Stomach smooth muscle (tissue), 2 donors: ENCODE data around the gene PPP2R2B.
"Not testable (repeated sequence)": the region's sequence is repeated elsewhere in the genome, so short reads cannot be mapped to it uniquely, and the experiment has no call there.

Experiments used
- H3K27ac ChIP-seq: one replicate; pipeline ENCODE4 v1.7.0; 2013; ENCODE audit warnings: mild to moderate bottlenecking, low read length, inconsistent platforms
- H3K27me3 ChIP-seq, 2 donors: one replicate each; pipeline ENCODE4 v1.7.0; 2013; ENCODE audit warnings: low read length in 2 of 2; ENCODE audit not compliant: insufficient read depth in 2 of 2, control insufficient read depth in 1 of 2
- H3K36me3 ChIP-seq, 2 donors: one replicate each; pipeline ENCODE4 v1.7.0; 2013; ENCODE audit warnings: low read length in 2 of 2; ENCODE audit not compliant: control insufficient read depth in 2 of 2, insufficient read depth in 2 of 2
- H3K4me1 ChIP-seq: one replicate; pipeline ENCODE4 v1.7.0; 2013; ENCODE audit warnings: low read length; ENCODE audit not compliant: control insufficient read depth, insufficient read depth
- H3K4me3 ChIP-seq, 2 donors: one replicate each; pipeline ENCODE4 v1.7.0; 2013; ENCODE audit warnings: low read length in 2 of 2
- H3K9ac ChIP-seq, 2 donors: one replicate each; pipeline ENCODE4 v1.7.0; 2013; ENCODE audit warnings: low read length in 2 of 2, mild to moderate bottlenecking in 1 of 2
- H3K9me3 ChIP-seq, 2 donors: one replicate each; pipeline ENCODE4 v1.7.0; 2013; ENCODE audit warnings: low read length in 2 of 2; ENCODE audit not compliant: control insufficient read depth in 2 of 2
- donor health status: healthy.
- donor health status: Pancreatic carcinoma.

PPP2R2B gene

DNA sequence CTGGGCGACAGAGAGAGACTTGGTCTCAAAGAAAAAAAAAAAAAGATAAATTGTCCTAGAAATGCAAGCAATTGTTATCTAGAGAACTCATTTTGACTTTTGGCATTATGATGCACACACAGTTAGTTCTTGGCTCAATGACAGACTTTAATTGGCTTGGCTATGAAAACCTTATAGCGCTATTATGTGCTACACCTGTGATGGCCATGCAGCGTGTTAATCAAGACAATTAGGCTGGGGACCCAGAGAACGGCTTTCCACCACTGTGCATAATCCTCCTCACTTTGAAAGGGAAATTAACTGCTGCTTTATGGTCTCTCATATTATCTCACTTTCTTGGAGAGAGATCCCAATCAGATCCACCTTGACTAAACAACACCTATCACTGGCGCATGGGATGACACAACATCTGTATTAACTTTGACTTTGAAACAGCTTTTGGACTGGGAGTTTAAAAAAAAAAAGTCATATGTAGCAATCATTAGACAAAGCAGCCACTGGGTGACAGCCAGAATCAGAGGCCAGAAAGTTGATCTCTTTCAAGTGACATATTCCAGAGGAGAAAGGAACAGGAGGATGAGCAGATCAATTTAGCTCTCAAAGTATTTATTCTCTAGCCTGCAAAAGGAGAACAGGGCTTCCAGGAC, 132.5 kb downstream of the PPP2R2B start:
- H3K9ac ChIP-seq = no peak overlapping the region
- no peaks in the 10 kb centered on the region for H3K36me3 ChIP-seq
- no peaks in the 10 kb centered on the region for H3K4me1 ChIP-seq
- no peak overlapping the region for H3K4me3 ChIP-seq
- no peak overlapping the region for H3K27ac ChIP-seq
- no peaks in the 10 kb centered on the region for H3K27me3 ChIP-seq
- no peaks in the 10 kb centered on the region for H3K9me3 ChIP-seq

DNA sequence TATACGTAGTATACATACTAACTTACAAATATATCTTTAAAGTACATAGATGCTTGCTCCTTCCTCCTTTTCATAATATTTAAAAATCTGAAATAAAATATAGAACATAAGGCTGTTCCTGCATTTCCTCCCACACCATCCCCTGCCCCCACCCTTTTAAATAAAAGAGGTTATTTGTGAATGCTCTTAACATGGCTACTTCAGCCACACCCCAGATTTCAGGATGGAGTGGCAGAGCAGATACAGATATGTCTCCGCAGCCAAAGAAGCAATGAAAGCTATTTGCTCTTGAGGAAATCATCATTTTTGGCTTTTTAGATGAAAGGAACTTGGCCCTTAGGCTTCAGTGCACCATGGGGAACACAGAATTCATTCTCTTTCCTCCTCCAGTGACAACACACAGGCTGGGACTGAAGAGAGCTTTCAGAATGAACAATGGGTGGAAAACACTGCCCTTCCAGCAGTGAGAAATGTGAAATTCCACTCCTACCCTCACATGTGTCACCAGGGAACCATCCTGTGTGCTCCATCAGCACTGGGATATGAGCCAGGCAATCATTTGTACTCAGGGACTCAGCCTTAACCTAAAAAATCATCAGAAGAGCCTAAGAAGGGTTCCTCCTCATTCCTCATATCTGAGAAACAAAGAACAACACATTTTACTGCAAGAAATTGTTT, 134.3 kb downstream of the PPP2R2B start:
- no peak overlapping the region for H3K9ac ChIP-seq
- H3K9me3 ChIP-seq = no peaks in the 10 kb centered on the region
- H3K4me1 ChIP-seq = no peaks in the 10 kb centered on the region
- H3K27ac ChIP-seq = no peak overlapping the region
- H3K27me3 ChIP-seq = no peaks in the 10 kb centered on the region
- no peak overlapping the region for H3K4me3 ChIP-seq
- H3K36me3 ChIP-seq = no peaks in the 10 kb centered on the region

DNA sequence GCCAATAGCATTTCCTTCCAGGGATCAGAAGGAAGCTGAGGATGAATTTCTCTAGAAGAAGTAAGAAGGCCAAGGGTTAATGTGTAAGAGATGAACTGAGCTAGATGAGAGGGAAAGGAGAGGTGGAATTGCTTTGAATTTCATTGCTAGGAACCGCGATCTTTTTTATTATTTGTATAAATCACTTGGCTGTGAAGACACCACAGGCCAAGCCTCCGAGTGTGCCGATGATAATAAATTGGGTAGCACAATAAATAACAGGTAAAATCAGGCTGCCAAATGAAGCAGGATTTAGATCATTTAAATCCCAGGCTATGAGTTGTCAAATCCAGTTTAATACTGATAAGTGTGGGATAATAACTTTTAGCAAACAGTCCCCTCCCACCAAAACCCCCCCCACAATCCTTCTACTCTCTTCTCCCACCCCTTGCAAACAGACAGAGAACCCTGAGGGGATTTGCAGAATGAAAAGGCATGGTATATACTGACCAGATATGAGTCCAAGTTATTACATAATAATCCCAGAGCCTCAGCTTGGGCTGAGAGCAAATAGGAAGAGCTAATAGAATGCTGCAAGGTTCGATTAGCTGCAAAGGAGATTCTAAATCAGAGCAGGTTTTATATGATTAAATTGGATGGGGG, 143.5 kb downstream of the PPP2R2B start:
- no peaks in the 10 kb centered on the region for H3K27me3 ChIP-seq
- H3K27ac ChIP-seq = no peak overlapping the region
- H3K9ac ChIP-seq = no peak overlapping the region
- H3K4me3 ChIP-seq = no peak overlapping the region
- H3K4me1 ChIP-seq = no peaks in the 10 kb centered on the region
- no peaks in the 10 kb centered on the region for H3K36me3 ChIP-seq
- no peaks in the 10 kb centered on the region for H3K9me3 ChIP-seq

DNA sequence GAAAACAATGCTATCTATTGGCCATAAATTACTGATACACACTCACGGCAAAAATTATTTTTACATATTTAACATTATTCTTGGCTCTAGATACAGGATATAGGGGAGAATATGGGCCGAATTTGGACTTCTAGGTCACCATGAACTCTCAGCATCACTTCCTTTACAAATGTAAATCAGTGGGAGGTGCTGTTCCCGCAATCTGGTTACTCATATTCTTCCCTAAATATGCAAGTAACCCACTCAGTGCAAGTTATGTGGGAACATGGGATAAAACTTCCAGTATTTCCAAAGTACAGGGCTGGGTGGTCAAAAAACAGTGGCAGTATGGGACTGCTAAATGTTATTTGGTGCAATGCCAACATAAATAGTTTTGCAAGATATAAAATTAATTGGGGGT, 145.6 kb downstream of the PPP2R2B start:
- Histone ChIP-seq H3K9ac (no peak overlapping the region), H3K4me1 (no peaks in the 10 kb centered on the region), H3K9me3 (peaks cover 0 to 9% of the 10 kb centered on the region in 2 donors), H3K27me3 (no peaks in the 10 kb centered on the region), H3K4me3 (no peak overlapping the region), H3K36me3 (no peaks in the 10 kb centered on the region), H3K27ac (no peak overlapping the region)

DNA sequence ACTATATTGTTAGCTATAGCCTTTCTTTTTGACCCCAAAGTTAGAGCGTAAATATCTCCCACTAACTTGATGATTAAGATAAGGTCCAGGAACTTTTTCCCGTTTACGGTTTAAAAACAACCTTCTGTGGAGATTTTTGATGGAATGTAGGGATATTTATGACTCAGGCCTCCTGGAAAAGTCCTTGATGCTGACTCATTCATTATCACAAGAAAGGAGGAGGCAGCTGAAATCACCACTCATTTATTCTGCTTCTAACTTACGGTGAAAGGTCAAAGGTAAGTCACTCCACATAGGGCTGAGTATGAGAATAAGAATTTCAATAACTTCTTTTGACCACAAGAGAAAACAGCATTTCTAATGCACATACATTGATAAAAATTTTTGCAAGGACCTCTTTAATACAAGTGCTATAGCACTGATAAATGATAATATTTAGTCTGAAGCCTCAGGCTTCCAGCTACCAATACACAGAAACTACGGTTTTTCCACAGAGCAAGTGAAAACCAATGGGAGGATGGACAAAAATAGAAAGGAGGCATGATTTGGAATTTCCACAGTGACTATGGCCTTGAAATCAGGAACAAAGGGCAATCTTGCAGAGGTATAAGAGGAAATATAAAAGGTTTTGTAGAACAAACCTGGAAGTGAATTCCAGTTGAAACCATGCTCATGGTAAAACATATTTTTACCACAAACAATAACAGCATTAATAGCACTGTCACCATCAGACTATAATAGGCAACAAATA, 146.5 kb downstream of the PPP2R2B start:
- Histone ChIP-seq H3K9me3 (peaks cover 0 to 9% of the 10 kb centered on the region in 2 donors), H3K27me3 (no peaks in the 10 kb centered on the region), H3K9ac (no peak overlapping the region), H3K36me3 (no peaks in the 10 kb centered on the region), H3K27ac (no peak overlapping the region), H3K4me3 (no peak overlapping the region), H3K4me1 (no peaks in the 10 kb centered on the region)

DNA sequence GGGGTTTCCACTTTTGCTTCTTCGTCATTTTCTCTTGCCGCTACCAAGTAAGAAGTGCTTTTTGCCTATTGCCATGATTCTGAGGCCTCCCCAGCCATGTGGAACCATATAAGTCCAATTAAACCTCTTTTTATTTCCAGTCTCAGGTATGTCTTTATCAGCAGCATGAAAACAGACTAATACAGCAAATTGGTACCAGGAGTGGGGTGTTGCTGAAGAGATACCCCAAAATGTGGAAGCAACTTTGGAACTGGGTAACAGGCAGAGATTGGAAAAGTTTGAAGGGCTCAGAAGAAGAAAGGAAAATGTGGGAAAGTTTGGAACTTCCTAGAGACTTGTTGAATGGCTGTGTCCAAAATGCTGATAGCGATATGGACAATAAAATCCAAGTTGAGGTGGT, 149.8 kb downstream of the PPP2R2B start:
- not testable (repeated sequence) for H3K27ac ChIP-seq, H3K9ac ChIP-seq, H3K9me3 ChIP-seq, H3K4me3 ChIP-seq, H3K27me3 ChIP-seq, H3K4me1 ChIP-seq, H3K36me3 ChIP-seq

DNA sequence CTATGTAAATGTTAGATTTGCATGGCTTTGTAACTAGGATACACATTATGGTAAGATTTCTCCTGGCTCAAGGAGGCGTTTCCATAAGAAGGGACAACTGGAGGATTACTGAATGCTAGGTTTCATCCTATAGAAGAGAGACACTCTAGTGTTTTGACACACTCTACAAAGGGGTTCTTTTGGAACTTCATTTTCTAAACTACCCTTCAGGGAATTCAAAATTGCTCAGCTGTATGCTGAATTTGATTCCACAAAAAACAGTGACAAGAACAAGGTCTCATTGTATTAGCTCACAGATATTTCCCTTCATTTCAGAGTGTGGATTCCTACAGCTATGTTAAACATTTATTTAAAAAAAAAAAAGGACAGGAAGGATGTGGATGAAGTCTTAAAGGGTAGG, 151.7 kb downstream of the PPP2R2B start:
- Histone ChIP-seq H3K4me3 (no peak overlapping the region), H3K9ac (no peak overlapping the region), H3K9me3 (peaks cover 0 to 9% of the 10 kb centered on the region in 2 donors), H3K36me3 (no peaks in the 10 kb centered on the region), H3K27me3 (no peaks in the 10 kb centered on the region), H3K27ac (no peak overlapping the region), H3K4me1 (no peaks in the 10 kb centered on the region)

DNA sequence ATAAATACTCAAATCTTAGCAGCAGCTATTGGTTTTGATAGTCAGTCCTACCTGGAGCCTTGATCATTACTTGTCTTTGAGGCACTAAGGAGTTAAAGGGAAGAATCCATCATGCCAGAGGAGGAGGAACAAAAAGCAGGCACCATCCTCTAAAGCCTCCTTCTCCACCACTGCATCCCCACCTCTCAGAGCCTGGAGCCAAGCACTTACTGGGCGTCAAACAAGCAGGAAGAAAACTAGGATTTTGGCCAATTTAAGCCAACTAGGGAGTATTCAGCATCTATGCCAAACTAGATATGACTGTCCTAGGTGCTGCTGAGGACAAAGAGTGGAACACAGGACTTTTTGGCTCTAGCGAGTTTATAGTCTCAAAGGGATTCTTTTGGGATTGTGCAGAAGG, 152.5 kb downstream of the PPP2R2B start:
- no peak overlapping the region for H3K9ac ChIP-seq
- H3K27ac ChIP-seq = no peak overlapping the region
- H3K4me3 ChIP-seq = no peak overlapping the region
- H3K27me3 ChIP-seq = no peaks in the 10 kb centered on the region
- no peaks in the 10 kb centered on the region for H3K36me3 ChIP-seq
- H3K9me3 ChIP-seq = peaks cover 0 to 9% of the 10 kb centered on the region in 2 donors
- no peaks in the 10 kb centered on the region for H3K4me1 ChIP-seq

DNA sequence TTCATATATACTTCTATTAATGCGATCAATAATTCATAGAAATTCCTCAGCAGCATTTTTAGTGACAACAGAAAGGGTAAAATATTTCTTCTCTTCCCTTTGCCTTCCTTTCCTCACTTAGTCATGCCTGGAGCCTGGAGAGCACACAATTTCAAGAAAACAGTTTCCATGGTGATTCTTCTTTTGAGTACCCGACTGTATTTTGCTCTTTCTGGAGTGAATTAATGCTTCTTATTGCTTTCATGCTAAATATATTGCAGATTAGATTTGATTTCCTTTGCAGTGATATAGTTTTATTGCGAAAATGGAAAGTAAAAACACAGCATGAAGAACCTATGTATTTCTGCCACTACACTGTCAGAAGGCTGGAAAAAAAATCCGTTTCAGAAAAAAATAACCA, 153.5 kb downstream of the PPP2R2B start:
- Histone ChIP-seq H3K9me3 (peaks cover 0 to 9% of the 10 kb centered on the region in 2 donors), H3K36me3 (no peaks in the 10 kb centered on the region), H3K4me3 (no peak overlapping the region), H3K27me3 (no peaks in the 10 kb centered on the region), H3K9ac (no peak overlapping the region), H3K4me1 (no peaks in the 10 kb centered on the region), H3K27ac (no peak overlapping the region)

DNA sequence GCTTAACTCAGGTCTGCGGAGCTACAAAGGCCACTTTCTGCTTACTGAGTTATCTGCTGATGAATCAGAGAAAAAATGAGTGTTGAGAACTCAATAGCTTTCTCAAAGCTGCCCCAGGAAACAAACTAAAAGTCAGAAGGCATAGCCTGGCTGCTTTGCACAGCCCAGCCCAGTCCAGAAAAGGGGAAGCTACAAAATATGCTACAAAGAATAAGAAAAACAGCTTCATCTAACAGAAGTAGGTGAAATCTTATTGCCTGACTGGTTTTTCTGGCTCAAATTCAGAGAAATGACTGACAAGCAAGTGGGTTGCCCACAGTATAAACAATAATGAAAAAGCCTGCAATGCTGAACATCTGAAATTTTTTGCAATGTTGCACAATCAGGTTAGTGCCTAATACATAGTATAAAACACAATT, 156.2 kb downstream of the PPP2R2B start:
- no peak overlapping the region for H3K9ac ChIP-seq
- no peaks in the 10 kb centered on the region for H3K27me3 ChIP-seq
- H3K4me3 ChIP-seq = no peak overlapping the region
- no peaks in the 10 kb centered on the region for H3K36me3 ChIP-seq
- no peak overlapping the region for H3K27ac ChIP-seq
- no peaks in the 10 kb centered on the region for H3K9me3 ChIP-seq
- no peaks in the 10 kb centered on the region for H3K4me1 ChIP-seq
